Globus pallidus (tissue), 1 donor: ENCODE results near the gene ZNF701.
"Not testable (repeated sequence)": the region's sequence is repeated elsewhere in the genome, so short reads cannot be mapped to it uniquely, and the experiment has no call there.

Experiments used
- DNase-seq: peaks from one replicate; pipeline ENCODE4 v3.0.0-alpha.2; 2015; ENCODE audit warnings: low spot score

The ZNF701 gene

GRCh38 chr19:52566588-52566987 is 3.5 kb upstream of the ZNF701 start:
- DNase-seq = no peak

- no peak for DNase-seq
Observed at GRCh38 chr19:52567921-52568320, 2.2 kb upstream of the ZNF701 start.

GRCh38 chr19:52569638-52569999 is 468 bp upstream of the ZNF701 start:
- DNase-seq = not testable (repeated sequence)

GRCh38 chr19:52584736-52585440 is 14.8 kb downstream of the ZNF701 start:
- DNase-seq = no peak

- DNase-seq = no peak
Observed at GRCh38 chr19:52585604-52586003, 15.5 kb downstream of the ZNF701 start.

- DNase-seq = no peak
Observed at GRCh38 chr19:52590728-52591127, 20.6 kb downstream of the ZNF701 start.

GRCh38 chr19:52592301-52592700 is 22.2 kb downstream of the ZNF701 start:
- no peak for DNase-seq

GRCh38 chr19:52593441-52593840 is 23.4 kb downstream of the ZNF701 start:
- DNase-seq = not testable (repeated sequence)

GRCh38 chr19:52599241-52599640 is 29.2 kb downstream of the ZNF701 start:
- DNase-seq = no peak

- DNase-seq = no peak
Observed at GRCh38 chr19:52600639-52601024, 30.5 kb downstream of the ZNF701 start.

- DNase-seq = peak; percentile 81
Observed at GRCh38 chr19:52601025-52601973, 31.2 kb downstream of the ZNF701 start.

GRCh38 chr19:52601974-52602366 is 31.9 kb downstream of the ZNF701 start:
- DNase-seq = peak; percentile 25

- DNase-seq = no peak
Observed at GRCh38 chr19:52602941-52603340, 32.9 kb downstream of the ZNF701 start.

GRCh38 chr19:52603558-52604207 is 33.6 kb downstream of the ZNF701 start:
- no peak for DNase-seq

- DNase-seq = no peak
Observed at GRCh38 chr19:52613299-52613906, 43.3 kb downstream of the ZNF701 start.

GRCh38 chr19:52621376-52621775 is 51.3 kb downstream of the ZNF701 start:
- no peak for DNase-seq

GRCh38 chr19:52622261-52622660 is 52.2 kb downstream of the ZNF701 start:
- no peak for DNase-seq

- no peak for DNase-seq
Observed at GRCh38 chr19:52626915-52627314, 56.8 kb downstream of the ZNF701 start.

- DNase-seq = not testable (repeated sequence)
Observed at GRCh38 chr19:52627441-52627840, 57.4 kb downstream of the ZNF701 start.

GRCh38 chr19:52635786-52636570 is 65.9 kb downstream of the ZNF701 start:
- no peak for DNase-seq
